B cell (primary cell): ENCODE results near the gene SSPN. TPM values are rescaled to one million over a fixed set of nuclear protein-coding genes. Genes with fewer than 3 reads are reported as not detected.

Experiments used
- ATAC-seq: fragments of 200-7000 bp; cut with Tn5 transposase; one replicate; pipeline ENCODE4 v1.10.0; 2021; ENCODE audit warnings: low read depth, mild to moderate bottlenecking, moderate number of reproducible peaks, moderate library complexity
- CTCF ChIA-PET: fragments of 350-600 bp; sonication (Branson Sonifier 250); formaldehyde crosslinking; loops from one replicate; lab custom pipeline; 2021; ENCODE audit warnings: antibody characterized with exemption, inconsistent platforms; lab: Charles Lee
- POLR2A ChIA-PET: fragments of 350-600 bp; sonication (Branson Sonifier 250); formaldehyde crosslinking; loops from one replicate; lab custom pipeline; 2021; ENCODE audit warnings: antibody characterized with exemption; lab: Charles Lee
- DNase-seq: peaks from one replicate; pipeline ENCODE4 v3.0.0; 2013
- H2AFZ ChIP-seq: 2 replicates; pipeline ENCODE4 v1.6.1; 2012; ENCODE audit warnings: mild to moderate bottlenecking, low read depth, low read length; ENCODE audit not compliant: insufficient read depth, poor library complexity, severe bottlenecking
- H3K27ac ChIP-seq, 2 donors: 1 replicate in 1 of 2; 2 replicates in 1 of 2; pipeline ENCODE4 v1.5.1; 2012 to 2013; ENCODE audit warnings: low read length in 2 of 2, mild to moderate bottlenecking in 2 of 2, moderate library complexity in 1 of 2
- H3K27me3 ChIP-seq, 4 experiments: fragments of 200-600 bp in 1 of 4; sonication (generic) in 1 of 4; replicated peaks in 1 of 4; 1 replicate in 2 of 4; 2 replicates in 2 of 4; pipeline versions ENCODE4 v1.6.1 to v1.7.0; 2013 to 2016; ENCODE audit warnings: low read length in 3 of 4, mild to moderate bottlenecking in 2 of 4, mixed read lengths in 1 of 4, moderate library complexity in 1 of 4; ENCODE audit not compliant: insufficient read depth in 4 of 4, control insufficient read depth in 3 of 4; ENCODE audit errors: control extremely low read depth in 1 of 4
- H3K36me3 ChIP-seq, 2 experiments: replicated peaks in 1 of 2; 1 replicate in 1 of 2; 2 replicates in 1 of 2; pipeline versions ENCODE4 v1.6.1 to v1.7.1; 2013; ENCODE audit warnings: low read length in 1 of 2; ENCODE audit not compliant: insufficient read depth in 2 of 2, control insufficient read depth in 1 of 2; ENCODE audit errors: control extremely low read depth in 1 of 2, extremely low read depth in 1 of 2
- H3K4me1 ChIP-seq, 2 donors: fragments of 200-600 bp in 1 of 2; sonication (generic) in 1 of 2; 1 replicate in 1 of 2; 2 replicates in 1 of 2; pipeline versions ENCODE4 v1.5.1 to v1.6.1; 2013 to 2017; ENCODE audit warnings: low read length in 2 of 2; ENCODE audit not compliant: control insufficient read depth in 2 of 2, insufficient read depth in 2 of 2
- H3K4me2 ChIP-seq: replicated peaks from 2 replicates; pipeline ENCODE3; 2012; ENCODE audit warnings: mild to moderate bottlenecking, low read depth, low read length; ENCODE audit not compliant: poor library complexity, severe bottlenecking
- H3K4me3 ChIP-seq, 5 experiments: fragments of 200-600 bp in 1 of 5; sonication (generic) in 1 of 5; 1 replicate in 3 of 5; 2 replicates in 2 of 5; pipeline versions ENCODE4 v1.5.1 to v1.7.0; 2011 to 2016; ENCODE audit warnings: low read length in 4 of 5, mild to moderate bottlenecking in 4 of 5, low read depth in 2 of 5, control low read depth in 1 of 5, moderate library complexity in 1 of 5; ENCODE audit not compliant: insufficient read depth in 1 of 5; ENCODE audit errors: control extremely low read depth in 1 of 5, extremely low read depth in 1 of 5
- H3K79me2 ChIP-seq: fragments of 200-600 bp; sonication (generic); one replicate; pipeline ENCODE4 v1.6.0; 2016; ENCODE audit warnings: low read length; ENCODE audit not compliant: control insufficient read depth, insufficient read depth
- H3K9ac ChIP-seq: fragments of 200-600 bp; sonication (generic); 2 replicates; pipeline ENCODE4 v1.6.1; 2017; ENCODE audit warnings: mild to moderate bottlenecking, low read length, moderate library complexity
- H3K9me3 ChIP-seq, 3 donors: one replicate each; pipeline versions ENCODE4 v1.6.1 to v1.7.1; 2013; ENCODE audit warnings: low read length in 2 of 3; ENCODE audit not compliant: control insufficient read depth in 2 of 3, insufficient read depth in 1 of 3; ENCODE audit errors: control extremely low read depth in 1 of 3
- H4K20me1 ChIP-seq: 2 replicates; pipeline ENCODE4 v1.6.0; 2012; ENCODE audit warnings: mild to moderate bottlenecking, low read length; ENCODE audit not compliant: insufficient read depth, control insufficient read depth, poor library complexity, severe bottlenecking
- H3K27ac Mint-ChIP-seq: one replicate; pipeline ENCODE4 v1.8.0; 2021; ENCODE audit warnings: mixed read lengths
- H3K27me3 Mint-ChIP-seq: one replicate; pipeline ENCODE4 v1.8.0; 2021; ENCODE audit warnings: mixed read lengths
- H3K4me1 Mint-ChIP-seq: one replicate; pipeline ENCODE4 v1.8.0; 2021; ENCODE audit warnings: mixed read lengths
- H3K4me3 Mint-ChIP-seq: one replicate; pipeline ENCODE4 v1.8.0; 2021; ENCODE audit warnings: mixed read lengths
- H3K9me3 Mint-ChIP-seq: one replicate; pipeline ENCODE4 v1.8.0; 2022; ENCODE audit warnings: mixed read lengths; ENCODE audit not compliant: insufficient read depth
- EZH2 ChIP-seq: IDR thresholded peaks from 2 replicates; pipeline ENCODE4 v1.6.1; 2012; ENCODE audit warnings: borderline replicate concordance, low read depth, mild to moderate bottlenecking, moderate library complexity, low read length; ENCODE audit not compliant: insufficient read depth, poor library complexity, severe bottlenecking
- WGBS: methylation state at CpG from one replicate; pipeline ENCODE4 v1.1.5; 2013; ENCODE audit warnings: missing lambda C conversion rate; ENCODE audit not compliant: insufficient coverage; 5-methylcytosine and 5-hydroxymethylcytosine counted together
- intact Hi-C: fragments of 100-400 bp; cut with micrococcal nuclease; formaldehyde crosslinking; loops from one replicate; pipeline ENCODE4 v1.10.0; 2022
- polyA plus RNA-seq: library from polyadenylated mRNA; depleted of rRNA; stranded (reverse); fragments of >200 nt; gene quantifications from 2 replicates; pipeline ENCODE4 v1.2.3, GENCODE V29; 2012
- total RNA-seq, 2 donors: library from RNA; stranded (reverse); fragments of 120-200 nt in 1 of 2; gene quantifications; 1 replicate in 1 of 2; 2 replicates in 1 of 2; pipeline versions ENCODE4 v1.2.3 to v1.2.4, GENCODE V29; 2013 to 2022
- TF ChIP-seq, protein P1 (sequence below): fragments of 200-600 bp; IDR thresholded peaks from one replicate; pipeline ENCODE4 v1.8.0; 2022; ENCODE audit warnings: antibody characterized with exemption, mild to moderate bottlenecking

Gene SSPN
- total and polyA plus RNA-seq, 2 donors (not counting 1 experiment from before 2014, with no cell fraction given): 18.3 to 19.6 TPM

DNA sequence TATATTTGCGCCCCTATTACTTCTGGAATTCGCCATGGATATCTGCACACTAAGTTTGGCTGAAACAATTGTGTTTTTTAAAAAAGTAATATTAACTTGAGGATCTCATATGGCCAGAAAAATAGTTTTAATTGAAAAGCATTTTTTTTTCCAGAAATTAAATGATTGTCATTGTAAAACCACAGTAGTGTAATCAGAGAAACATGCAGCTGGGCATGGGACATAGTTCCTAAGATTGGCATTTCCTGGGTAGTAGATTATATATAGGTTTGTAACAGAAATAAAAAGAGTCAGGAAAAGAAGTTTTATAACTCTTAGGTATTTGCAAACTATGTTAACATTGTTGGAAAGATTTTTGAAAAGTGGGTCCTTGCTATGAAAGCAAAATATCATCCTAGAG lies 17.6 kb downstream of the SSPN start:
- Histone ChIP-seq H4K20me1 (no peaks in the 10 kb centered on the region), H3K27ac (no peak overlapping the region), H3K9ac (no peak overlapping the region), H3K4me3 (no peak overlapping the region), H3K36me3 (no peaks in the 10 kb centered on the region), H3K79me2 (no peaks in the 10 kb centered on the region), H3K4me1 (no peaks in the 10 kb centered on the region), H2AFZ (no peak overlapping the region), H3K9me3 (no peaks in the 10 kb centered on the region), H3K4me2 (no peak overlapping the region), H3K27me3 (no peaks in the 10 kb centered on the region)
- TF ChIP-seq EZH2: no peak
- TF ChIP-seq, protein P1, sequence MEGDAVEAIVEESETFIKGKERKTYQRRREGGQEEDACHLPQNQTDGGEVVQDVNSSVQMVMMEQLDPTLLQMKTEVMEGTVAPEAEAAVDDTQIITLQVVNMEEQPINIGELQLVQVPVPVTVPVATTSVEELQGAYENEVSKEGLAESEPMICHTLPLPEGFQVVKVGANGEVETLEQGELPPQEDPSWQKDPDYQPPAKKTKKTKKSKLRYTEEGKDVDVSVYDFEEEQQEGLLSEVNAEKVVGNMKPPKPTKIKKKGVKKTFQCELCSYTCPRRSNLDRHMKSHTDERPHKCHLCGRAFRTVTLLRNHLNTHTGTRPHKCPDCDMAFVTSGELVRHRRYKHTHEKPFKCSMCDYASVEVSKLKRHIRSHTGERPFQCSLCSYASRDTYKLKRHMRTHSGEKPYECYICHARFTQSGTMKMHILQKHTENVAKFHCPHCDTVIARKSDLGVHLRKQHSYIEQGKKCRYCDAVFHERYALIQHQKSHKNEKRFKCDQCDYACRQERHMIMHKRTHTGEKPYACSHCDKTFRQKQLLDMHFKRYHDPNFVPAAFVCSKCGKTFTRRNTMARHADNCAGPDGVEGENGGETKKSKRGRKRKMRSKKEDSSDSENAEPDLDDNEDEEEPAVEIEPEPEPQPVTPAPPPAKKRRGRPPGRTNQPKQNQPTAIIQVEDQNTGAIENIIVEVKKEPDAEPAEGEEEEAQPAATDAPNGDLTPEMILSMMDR: no peak
- no peaks in the 10 kb centered on the region for H3K9me3 Mint-ChIP-seq
- DNase-seq: no peak
- no peaks in the 10 kb centered on the region for H3K27me3 Mint-ChIP-seq
- WGBS: 100% methylated on average over 1 of the region's 2 CpGs
- no peak overlapping the region for H3K27ac Mint-ChIP-seq
- no peak overlapping the region for H3K4me3 Mint-ChIP-seq
- intact Hi-C loops: no loop called here
- no peak for ATAC-seq
- H3K4me1 Mint-ChIP-seq: peaks cover 5% of the 10 kb centered on the region
- ChIA-PET CTCF (no interaction called here), POLR2A (no interaction called here)

DNA sequence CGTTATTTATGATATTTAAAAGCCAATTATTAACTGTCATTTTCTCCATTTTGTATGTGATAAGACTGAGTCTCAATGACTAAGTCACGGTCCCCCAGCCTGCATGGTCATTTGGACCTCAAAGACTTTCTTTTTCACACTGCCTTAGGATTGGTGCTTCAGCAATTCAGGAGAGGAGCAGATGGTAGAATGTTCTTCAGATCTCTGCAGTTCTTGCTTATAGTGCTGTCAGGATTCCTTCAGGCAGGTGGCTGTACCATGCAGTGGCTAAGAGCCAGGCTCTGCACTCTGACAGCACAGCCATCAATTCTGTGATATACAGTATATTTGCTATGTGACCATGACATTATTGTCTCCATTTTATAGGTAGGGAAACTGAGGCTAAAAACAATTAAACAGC lies 18.7 kb downstream of the SSPN start:
- H3K27ac Mint-ChIP-seq: no peak overlapping the region
- Histone ChIP-seq H3K27ac (no peak overlapping the region), H3K79me2 (no peaks in the 10 kb centered on the region), H3K4me2 (no peak overlapping the region), H3K4me1 (no peaks in the 10 kb centered on the region), H3K4me3 (no peak overlapping the region), H2AFZ (no peak overlapping the region), H3K27me3 (no peaks in the 10 kb centered on the region), H3K36me3 (no peaks in the 10 kb centered on the region), H3K9me3 (no peaks in the 10 kb centered on the region), H3K9ac (no peak overlapping the region), H4K20me1 (no peaks in the 10 kb centered on the region)
- no peak for DNase-seq
- WGBS: no CpG with 5 or more reads among the region's 2 CpGs
- TF ChIP-seq, protein P1: no peak
- no peak for ATAC-seq
- H3K27me3 Mint-ChIP-seq: no peaks in the 10 kb centered on the region
- ChIA-PET POLR2A (no interaction called here), CTCF (interaction anchor here (0.9 kb wide), 1 partner anchor 10 kb away, joined by 3 read pairs; no protein-coding TSS in a partner anchor)
- H3K4me1 Mint-ChIP-seq: peaks cover 5% of the 10 kb centered on the region
- H3K4me3 Mint-ChIP-seq: no peak overlapping the region
- intact Hi-C loops: no loop called here
- no peaks in the 10 kb centered on the region for H3K9me3 Mint-ChIP-seq
